HepG2 (cell line): ENCODE data around the gene AKAP12. TPM values are rescaled to one million over a fixed set of nuclear protein-coding genes. Genes with fewer than 3 reads are reported as not detected.

Experiments
- GFI1 ChIP-seq: sonication (generic); formaldehyde crosslinking; IDR thresholded peaks from 2 replicates; pipeline ENCODE4 v1.5.0; 2020; ENCODE audit warnings: missing genetic modification reagents, mild to moderate bottlenecking, borderline replicate concordance
- GPN1 ChIP-seq: sonication (generic); formaldehyde crosslinking; IDR thresholded peaks from 2 replicates; pipeline ENCODE4 v1.5.1; 2020; ENCODE audit warnings: missing genetic modification reagents, borderline replicate concordance
- HHEX ChIP-seq: IDR thresholded peaks from 2 replicates; pipeline ENCODE4 v1.6.1; 2016; ENCODE audit warnings: control low read depth
- HNRNPK ChIP-seq: fragments of 200-400 bp; formaldehyde crosslinking; IDR thresholded peaks from 2 replicates; pipeline ENCODE4 v1.6.1; 2018; ENCODE audit warnings: low read length, low read depth, moderate library complexity, mild to moderate bottlenecking; ENCODE audit not compliant: poor library complexity, severe bottlenecking
- HNRNPUL1 ChIP-seq: fragments of 200-400 bp; formaldehyde crosslinking; IDR thresholded peaks from 2 replicates; pipeline ENCODE4 v1.6.1; 2017; ENCODE audit warnings: low read depth, mild to moderate bottlenecking, low read length, moderate library complexity
- IKZF4 ChIP-seq: sonication (generic); formaldehyde crosslinking; IDR thresholded peaks from 2 replicates; pipeline ENCODE4 v1.5.1; 2020; ENCODE audit warnings: borderline replicate concordance, mild to moderate bottlenecking, low read depth, missing genetic modification reagents; ENCODE audit errors: not compliant biosample characterization
- ISX ChIP-seq: sonication (generic); formaldehyde crosslinking; conservative IDR thresholded peaks from 2 replicates; pipeline ENCODE4 v1.5.0; 2020; ENCODE audit warnings: missing genetic modification reagents
- KDM5B ChIP-seq: sonication (generic); formaldehyde crosslinking; IDR thresholded peaks from 2 replicates; pipeline ENCODE4 v1.4.0; 2020; ENCODE audit warnings: missing genetic modification reagents, mild to moderate bottlenecking, borderline replicate concordance
- MAFK ChIP-seq, 2 experiments: IDR thresholded peaks in 1 of 2; conservative IDR thresholded peaks in 1 of 2; 2 replicates each; pipeline ENCODE4 v1.6.1; 2011; ENCODE audit warnings: improper control_type of control experiment in 2 of 2, low read length in 2 of 2
- MATR3 ChIP-seq: sonication (generic); formaldehyde crosslinking; IDR thresholded peaks from 2 replicates; pipeline ENCODE4 v1.4.0; 2020; ENCODE audit warnings: missing genetic modification reagents
- MBNL3 ChIP-seq: fragments of 250-450 bp; sonication (Bioruptor Pico); conservative IDR thresholded peaks from 2 replicates; pipeline ENCODE4 v1.8.0; 2022; ENCODE audit warnings: mild to moderate bottlenecking, inconsistent platforms
- NFE2L1 ChIP-seq: sonication (generic); formaldehyde crosslinking; IDR thresholded peaks from 2 replicates; pipeline ENCODE4 v1.4.0; 2020; ENCODE audit warnings: missing genetic modification reagents, mild to moderate bottlenecking, borderline replicate concordance
- PHF20 ChIP-seq: sonication (generic); formaldehyde crosslinking; IDR thresholded peaks from 2 replicates; pipeline ENCODE4 v1.5.0; 2020; ENCODE audit warnings: mild to moderate bottlenecking, missing genetic modification reagents
- STAG1 ChIP-seq: sonication (generic); formaldehyde crosslinking; IDR thresholded peaks from 2 replicates; pipeline ENCODE4 v1.4.0; 2020; ENCODE audit warnings: missing genetic modification reagents
- TEAD3 ChIP-seq: optimal IDR thresholded peaks from 2 replicates; pipeline ENCODE3; 2016; ENCODE audit warnings: borderline replicate concordance
- TFE3 ChIP-seq: IDR thresholded peaks from 2 replicates; pipeline ENCODE4 v1.6.1; 2016
- ZKSCAN1 ChIP-seq: fragments of 150-350 bp; IDR thresholded peaks from 2 replicates; pipeline ENCODE4 v1.6.1; 2014; ENCODE audit warnings: low read length
- ZNF12 ChIP-seq: sonication (generic); formaldehyde crosslinking; IDR thresholded peaks from 2 replicates; pipeline ENCODE4 v1.5.0; 2020; ENCODE audit warnings: missing genetic modification reagents
- ZNF274 ChIP-seq: sonication (generic); formaldehyde crosslinking; IDR thresholded peaks from 2 replicates; pipeline ENCODE4 v1.5.1; 2020; ENCODE audit warnings: mild to moderate bottlenecking, missing genetic modification reagents
- ZNF275 ChIP-seq: sonication (generic); formaldehyde crosslinking; IDR thresholded peaks from 2 replicates; pipeline ENCODE4 v1.8.0; 2022; ENCODE audit warnings: missing genetic modification reagents, mild to moderate bottlenecking, inconsistent platforms, borderline replicate concordance
- ZNF749 ChIP-seq: sonication (generic); formaldehyde crosslinking; IDR thresholded peaks from 2 replicates; pipeline ENCODE4 v1.8.0; 2022; ENCODE audit warnings: mild to moderate bottlenecking, missing genetic modification reagents, moderate library complexity, borderline replicate concordance
- ZNF761 ChIP-seq: sonication (generic); formaldehyde crosslinking; conservative IDR thresholded peaks from 2 replicates; pipeline ENCODE4 v1.4.0; 2020; ENCODE audit warnings: mild to moderate bottlenecking, missing genetic modification reagents
- ZNF781 ChIP-seq: sonication (generic); formaldehyde crosslinking; IDR thresholded peaks from 2 replicates; pipeline ENCODE4 v1.5.1; 2020; ENCODE audit warnings: borderline replicate concordance, mild to moderate bottlenecking, missing genetic modification reagents; ENCODE audit errors: not compliant biosample characterization
- polyA plus RNA-seq, 8 experiments: library from polyadenylated mRNA; depleted of rRNA in 3 of 8; stranded (reverse) in 7 of 8; unstranded in 1 of 8; fragments of >200 nt; fragmentation: Illumina TruSeq in 4 of 8; extraction: Trizol in 4 of 8; gene quantifications; 2 replicates each; pipeline versions ENCODE4 v1.2.1 to v1.2.3, GENCODE V29; 2011 to 2016; ENCODE audit warnings: low read depth in 4 of 8, missing spikeins in 1 of 8, mixed read lengths in 1 of 8; ENCODE audit not compliant: insufficient read depth in 1 of 8
- total RNA-seq, 5 experiments: library from RNA; depleted of rRNA; stranded (reverse); fragments of >200 nt; fragmentation: Illumina TruSeq; extraction: Trizol; gene quantifications; 2 replicates each; pipeline ENCODE4 v1.2.3, GENCODE V29; 2016; ENCODE audit warnings: low read depth in 1 of 5

AKAP12 gene
- total and polyA plus RNA-seq, 2 of the 13 experiments (the other 11 are each of a cell fraction or from before 2014, with no cell fraction given) = 10.6 to 19.0 TPM

GRCh38 chr6:151391471-151392413, 152.0 kb downstream of the AKAP12 start, which contains the start of gene ZBTB2 (continued):
- peak; percentile 69 for TF ChIP-seq TFE3
- no peak for TF ChIP-seq ZNF761 (CRISPR knock-in tag)
- no peak for TF ChIP-seq MBNL3 (CRISPR knock-in tag)
- TF ChIP-seq GPN1 = no peak
- no peak for TF ChIP-seq ZNF749 (CRISPR knock-in tag)
- TF ChIP-seq ZKSCAN1 = no peak
- TF ChIP-seq ZNF781 = no peak
- no peak for TF ChIP-seq STAG1 (CRISPR knock-in tag)
- no peak for TF ChIP-seq NFE2L1 (CRISPR knock-in tag)
- no peak for TF ChIP-seq PHF20 (CRISPR knock-in tag)
- TF ChIP-seq HHEX (CRISPR knock-in tag) = no peak
- TF ChIP-seq HNRNPK = peak; percentile 63
- no peak for TF ChIP-seq ISX (CRISPR knock-in tag)
- TF ChIP-seq GFI1 (CRISPR knock-in tag) = no peak
- TF ChIP-seq ZNF275 (CRISPR knock-in tag) = no peak
- peak; percentile 52; the same call in 1 of the 2 replicates for TF ChIP-seq ZNF12 (CRISPR knock-in tag)
- TF ChIP-seq TEAD3 = peak; percentile 17
- TF ChIP-seq KDM5B = no peak
- TF ChIP-seq MAFK (conservative IDR thresholded peaks at IDR 0.05 in 1 of 2, IDR thresholded peaks at IDR 0.05 in 1 of 2; ENCODE audit: low read length in 2 of 2) = no peak
- TF ChIP-seq MATR3 = no peak
- TF ChIP-seq HNRNPUL1 = no peak
- TF ChIP-seq IKZF4 (CRISPR knock-in tag) = no peak
- no peak for TF ChIP-seq ZNF274 (CRISPR knock-in tag)
